SH-SY5Y (cell line): ENCODE measurements around the gene MAPK10.

Experiments used
- GATA2 ChIP-seq: IDR thresholded peaks from 2 replicates; pipeline ENCODE4 v1.6.1; 2011; ENCODE audit warnings: mild to moderate bottlenecking, low read depth, low read length
- GATA3 ChIP-seq: IDR thresholded peaks from 2 replicates; pipeline ENCODE4 v1.6.1; 2011; ENCODE audit warnings: low read depth, mild to moderate bottlenecking, low read length, moderate library complexity

- no peak for TF ChIP-seq GATA2
- TF ChIP-seq GATA3, result no peak
These were observed 25.7 kb downstream of the MAPK10 start for GRCh38 chr4:86334020-86334750.
